H1 (cell line): Measurements from ENCODE around the gene SLC7A5. TPM values are rescaled to one million over a fixed set of nuclear protein-coding genes. Genes with fewer than 3 reads are reported as not detected.

Experiments
- CTCF ChIA-PET: fragments of 300-600 bp; sonication (Branson Sonifier 250); formaldehyde crosslinking; loops from one replicate; lab custom pipeline; 2021; ENCODE audit not compliant: partially characterized antibody; lab: Charles Lee
- POLR2A ChIA-PET: fragments of 300-600 bp; sonication (Branson Sonifier 250); formaldehyde crosslinking; loops from one replicate; lab custom pipeline; 2021; ENCODE audit warnings: inconsistent platforms; ENCODE audit not compliant: partially characterized antibody; lab: Charles Lee
- DNase-seq, 2 experiments: peaks; one replicate each; pipeline versions ENCODE4 v3.0.0 to v3.0.0-alpha.2; 2010 to 2022; ENCODE audit warnings: low spot score in 2 of 2, low read depth in 1 of 2, mixed read lengths in 1 of 2
- FAIRE-seq: peaks from 2 replicates; lab custom pipeline; 2011; peaks lifted over from hg19 to GRCh38; lab: Jason Lieb, UNC
- H2AFZ ChIP-seq: 2 replicates; pipeline ENCODE4 v1.8.1; 2012; ENCODE audit warnings: low read length, inconsistent platforms
- H2AK5ac ChIP-seq: 2 replicates; pipeline ENCODE4 v1.6.1; 2013; ENCODE audit warnings: low read depth, low read length
- H2BK120ac ChIP-seq: replicated peaks from 2 replicates; pipeline ENCODE3; 2013; ENCODE audit warnings: low read depth, low read length, inconsistent platforms
- H2BK12ac ChIP-seq: 2 replicates; pipeline ENCODE4 v1.6.1; 2013; ENCODE audit warnings: low read depth, low read length
- H2BK15ac ChIP-seq: 2 replicates; pipeline ENCODE4 v1.6.1; 2013; ENCODE audit warnings: low read length
- H2BK20ac ChIP-seq: 2 replicates; pipeline ENCODE4 v1.6.1; 2013; ENCODE audit warnings: low read length
- H2BK5ac ChIP-seq: 2 replicates; pipeline ENCODE4 v1.6.1; 2013; ENCODE audit warnings: low read depth, low read length
- H3K14ac ChIP-seq: 2 replicates; pipeline ENCODE4 v1.6.1; 2013; ENCODE audit warnings: inconsistent platforms; ENCODE audit not compliant: insufficient read length
- H3K18ac ChIP-seq: 2 replicates; pipeline ENCODE4 v1.6.1; 2013; ENCODE audit warnings: low read length; ENCODE audit errors: extremely low read depth
- H3K23ac ChIP-seq: 2 replicates; pipeline ENCODE4 v1.6.1; 2013; ENCODE audit warnings: inconsistent platforms; ENCODE audit not compliant: insufficient read length
- H3K23me2 ChIP-seq: 2 replicates; pipeline ENCODE4 v1.6.1; 2013; ENCODE audit warnings: low read depth, low read length
- H3K27ac ChIP-seq: 2 replicates; pipeline ENCODE4 v1.6.1; 2011; ENCODE audit warnings: low read depth, low read length, inconsistent platforms
- H3K27me3 ChIP-seq, 4 experiments: replicated peaks in 1 of 4; 1 replicate in 1 of 4; 2 replicates in 3 of 4; pipeline versions ENCODE4 v1.6.1 to v1.8.1; 2011 to 2013; ENCODE audit warnings: low read length in 3 of 4, mild to moderate bottlenecking in 3 of 4, inconsistent platforms in 2 of 4, mixed read lengths in 2 of 4, moderate library complexity in 1 of 4; ENCODE audit not compliant: control insufficient read depth in 3 of 4, insufficient read depth in 3 of 4; ENCODE audit errors: extremely low read depth in 1 of 4
- H3K36me3 ChIP-seq, 4 experiments: 2 replicates each; pipeline versions ENCODE4 v1.6.1 to v1.8.1; 2011 to 2013; ENCODE audit warnings: mild to moderate bottlenecking in 4 of 4, low read length in 3 of 4, moderate library complexity in 2 of 4, control low read depth in 1 of 4, inconsistent platforms in 1 of 4; ENCODE audit not compliant: insufficient read depth in 4 of 4, control insufficient read depth in 2 of 4
- H3K4ac ChIP-seq: replicated peaks from 2 replicates; pipeline ENCODE3; 2013; ENCODE audit warnings: low read length, low read depth, mixed read lengths, inconsistent platforms; ENCODE audit not compliant: insufficient read length
- H3K4me1 ChIP-seq, 4 experiments: replicated peaks in 1 of 4; 1 replicate in 1 of 4; 2 replicates in 3 of 4; pipeline versions ENCODE4 v1.6.1 to v1.8.1; 2011 to 2013; ENCODE audit warnings: low read length in 3 of 4, inconsistent platforms in 2 of 4, mixed read lengths in 1 of 4; ENCODE audit not compliant: insufficient read depth in 4 of 4, control insufficient read depth in 3 of 4
- H3K4me2 ChIP-seq, 2 experiments: 2 replicates each; pipeline versions ENCODE4 v1.6.1 to v1.8.1; 2011 to 2013; ENCODE audit warnings: low read depth in 2 of 2, low read length in 2 of 2, control low read depth in 1 of 2, inconsistent platforms in 1 of 2, mild to moderate bottlenecking in 1 of 2; ENCODE audit not compliant: insufficient read depth in 1 of 2
- H3K4me3 ChIP-seq, 4 experiments: fragments of 200-600, 300-600 bp in 1 of 4; sonication (generic), shearing (Covaris generic), sonication (Bioruptor Twin) in 1 of 4; 2 replicates each; pipeline versions ENCODE4 v1.5.1 to v1.8.1; 2011 to 2016; ENCODE audit warnings: low read length in 4 of 4, low read depth in 3 of 4, control low read depth in 2 of 4, inconsistent platforms in 2 of 4, mild to moderate bottlenecking in 2 of 4, mixed read lengths in 1 of 4, moderate library complexity in 1 of 4; ENCODE audit not compliant: insufficient read depth in 2 of 4; ENCODE audit errors: extremely low read depth in 1 of 4
- H3K56ac ChIP-seq: replicated peaks from 2 replicates; pipeline ENCODE3; 2013; ENCODE audit warnings: low read depth, mild to moderate bottlenecking, mixed read lengths, low read length, inconsistent platforms; ENCODE audit not compliant: insufficient read length
- H3K79me1 ChIP-seq: 2 replicates; pipeline ENCODE4 v1.6.1; 2013; ENCODE audit warnings: low read depth, low read length, control low read depth
- H3K79me2 ChIP-seq, 2 experiments: 2 replicates each; pipeline versions ENCODE4 v1.6.1 to v1.8.1; 2012 to 2013; ENCODE audit warnings: low read length in 2 of 2, mild to moderate bottlenecking in 2 of 2, inconsistent platforms in 1 of 2; ENCODE audit not compliant: insufficient read depth in 2 of 2, control insufficient read depth in 1 of 2
- H3K9ac ChIP-seq, 4 experiments: replicated peaks in 1 of 4; 1 replicate in 1 of 4; 2 replicates in 3 of 4; pipeline versions ENCODE4 v1.6.1 to v1.8.1; 2011 to 2013; ENCODE audit warnings: low read depth in 3 of 4, low read length in 3 of 4, control low read depth in 2 of 4, mild to moderate bottlenecking in 2 of 4, moderate library complexity in 2 of 4, inconsistent platforms in 1 of 4; ENCODE audit errors: extremely low read depth in 1 of 4
- H3K9me3 ChIP-seq, 2 experiments: 2 replicates each; pipeline versions ENCODE4 v1.6.1 to v1.8.1; 2012 to 2013; ENCODE audit warnings: mild to moderate bottlenecking in 2 of 2, moderate library complexity in 2 of 2, control low read depth in 1 of 2, inconsistent platforms in 1 of 2, low read depth in 1 of 2, low read length in 1 of 2, mixed read lengths in 1 of 2; ENCODE audit not compliant: insufficient read depth in 2 of 2
- H4K20me1 ChIP-seq, 2 experiments: replicated peaks in 1 of 2; 2 replicates each; pipeline versions ENCODE3 to v1.8.1; 2011 to 2013; ENCODE audit warnings: inconsistent platforms in 2 of 2, low read length in 2 of 2, mild to moderate bottlenecking in 1 of 2; ENCODE audit not compliant: insufficient read depth in 2 of 2, control insufficient read depth in 1 of 2
- H4K5ac ChIP-seq: 2 replicates; pipeline ENCODE4 v1.6.1; 2013; ENCODE audit warnings: low read length, low read depth, mixed read lengths, inconsistent platforms; ENCODE audit not compliant: insufficient read length
- H4K8ac ChIP-seq: 2 replicates; pipeline ENCODE4 v1.8.0; 2013; ENCODE audit warnings: mild to moderate bottlenecking, moderate library complexity, low read length, inconsistent platforms; ENCODE audit not compliant: insufficient read depth; ENCODE audit errors: extremely low read depth
- H4K91ac ChIP-seq: replicated peaks from 2 replicates; pipeline ENCODE3; 2013; ENCODE audit warnings: low read length, mixed read lengths, inconsistent platforms; ENCODE audit not compliant: insufficient read length
- CREB1 ChIP-seq: IDR thresholded peaks from 2 replicates; pipeline ENCODE4 v1.6.1; 2012; ENCODE audit warnings: inconsistent platforms
- EGR1 ChIP-seq: IDR thresholded peaks from 2 replicates; pipeline ENCODE4 v1.6.1; 2011; ENCODE audit warnings: low read depth, low read length, borderline replicate concordance
- HDAC2 ChIP-seq, 2 experiments: fragments of 300-600 bp in 1 of 2; sonication (generic) in 1 of 2; IDR thresholded peaks; 2 replicates each; pipeline ENCODE4 v1.6.1; 2011 to 2012; ENCODE audit warnings: low read depth in 2 of 2, low read length in 2 of 2, mild to moderate bottlenecking in 2 of 2, moderate library complexity in 2 of 2, borderline replicate concordance in 1 of 2, inconsistent platforms in 1 of 2
- HDAC6 ChIP-seq: IDR thresholded peaks from one replicate; pipeline ENCODE4 v1.7.1; 2012; ENCODE audit warnings: low read depth, mild to moderate bottlenecking, inconsistent platforms, low read length, moderate library complexity
- JUN ChIP-seq: IDR thresholded peaks from 2 replicates; pipeline ENCODE4 v1.6.1; 2011; ENCODE audit warnings: low read depth, mild to moderate bottlenecking, improper control_type of control experiment, low read length
- POLR2A ChIP-seq, 2 experiments: IDR thresholded peaks; 1 replicate in 1 of 2; 2 replicates in 1 of 2; pipeline ENCODE4 v1.6.1; 2011; ENCODE audit warnings: low read depth in 2 of 2, low read length in 2 of 2, mild to moderate bottlenecking in 2 of 2; ENCODE audit errors: control extremely low read depth in 1 of 2
- POU5F1 ChIP-seq: IDR thresholded peaks from 2 replicates; pipeline ENCODE4 v1.6.1; 2011; ENCODE audit warnings: low read depth, mild to moderate bottlenecking, low read length, moderate library complexity
- RAD21 ChIP-seq, 2 experiments: IDR thresholded peaks in 1 of 2; conservative IDR thresholded peaks in 1 of 2; 2 replicates each; pipeline ENCODE4 v1.6.1; 2011; ENCODE audit warnings: low read depth in 2 of 2, low read length in 2 of 2, improper control_type of control experiment in 1 of 2, inconsistent platforms in 1 of 2, mild to moderate bottlenecking in 1 of 2, moderate library complexity in 1 of 2
- RFX5 ChIP-seq: IDR thresholded peaks from 2 replicates; pipeline ENCODE4 v1.6.1; 2011; ENCODE audit warnings: low read depth, low read length, improper control_type of control experiment, borderline replicate concordance
- SIN3A ChIP-seq, 2 experiments: IDR thresholded peaks in 1 of 2; conservative IDR thresholded peaks in 1 of 2; 2 replicates each; pipeline ENCODE4 v1.6.1; 2011 to 2012; ENCODE audit warnings: low read length in 2 of 2, improper control_type of control experiment in 1 of 2, low read depth in 1 of 2, mild to moderate bottlenecking in 1 of 2
- SP4 ChIP-seq: IDR thresholded peaks from 2 replicates; pipeline ENCODE4 v1.6.1; 2012; ENCODE audit warnings: low read length, inconsistent platforms
- SUZ12 ChIP-seq: fragments of 200-600 bp; sonication (generic); IDR thresholded peaks from 2 replicates; pipeline ENCODE4 v1.6.1; 2012; ENCODE audit warnings: mild to moderate bottlenecking, inconsistent platforms, low read length, moderate library complexity, mixed read lengths
- TAF1 ChIP-seq: IDR thresholded peaks from 2 replicates; pipeline ENCODE4 v1.6.1; 2011; ENCODE audit warnings: mild to moderate bottlenecking, low read depth, low read length
- TAF7 ChIP-seq: optimal IDR thresholded peaks from 2 replicates; pipeline ENCODE3; 2011; ENCODE audit warnings: low read depth, mild to moderate bottlenecking, inconsistent platforms, low read length, moderate library complexity, borderline replicate concordance
- ZNF274 ChIP-seq: IDR thresholded peaks from 2 replicates; pipeline ENCODE4 v1.7.0; 2012; ENCODE audit warnings: low read length, borderline replicate concordance; ENCODE audit errors: extremely low read depth
- WGBS, 2 experiments: shearing (Covaris generic) in 1 of 2; methylation state at CpG; one replicate each; pipeline versions ENCODE4 v1.1.6 to v1.1.7; 2013 to 2015; ENCODE audit warnings: low lambda C conversion rate in 2 of 2, mixed read lengths in 2 of 2, inconsistent platforms in 1 of 2, low coverage in 1 of 2, missing lambda C conversion rate in 1 of 2; ENCODE audit not compliant: insufficient replicate concordance in 2 of 2, insufficient coverage in 1 of 2, insufficient read length in 1 of 2; ENCODE audit errors: extremely low coverage in 1 of 2, missing lambda C conversion rate in 1 of 2; 5-methylcytosine and 5-hydroxymethylcytosine counted together
- polyA plus RNA-seq, 7 experiments: library from polyadenylated mRNA; depleted of rRNA in 3 of 7; stranded (reverse) in 5 of 7; unstranded in 2 of 7; fragments of >200 nt in 5 of 7; fragments of 200-250 nt in 2 of 7; gene quantifications; 1 replicate in 5 of 7; 2 replicates in 1 of 7; 4 replicates in 1 of 7; pipeline versions ENCODE4 v1.2.1 to v1.2.3, GENCODE V29; 2011 to 2013; ENCODE audit warnings: missing spikeins in 2 of 7, mixed read lengths in 2 of 7
- total RNA-seq: library from RNA; stranded (reverse); fragmentation: NEBNext Ultra II Directional; extraction: Animal tissue kit (Norgen Biotek cat#: 25700); gene quantifications from 2 replicates; pipeline ENCODE4 v1.2.1, GENCODE V29; 2021

Gene SLC7A5
- total and polyA plus RNA-seq, 2 of the 8 experiments (the other 6 are each of a cell fraction or from before 2014, with no cell fraction given), result 68.2 to 341 TPM

GRCh38 chr16:87917503-87917902 lies 48.2 kb upstream of the SLC7A5 start:
- no peak overlapping the region for H2AFZ ChIP-seq
- H3K9me3 ChIP-seq, result no peaks in the 10 kb centered on the region
- DNase-seq, result no peak
- H4K8ac ChIP-seq, result no peak overlapping the region
- no peak overlapping the region for H3K4ac ChIP-seq
- no peaks in the 10 kb centered on the region for H3K79me2 ChIP-seq
- peaks cover 0 to 4% (median 0%) of the 10 kb centered on the region in 4 experiments; a peak in 2 of 7 replicates for H3K4me1 ChIP-seq
- H2BK5ac ChIP-seq, result no peak overlapping the region
- POLR2A ChIA-PET, result no interaction called here
- no peaks in the 10 kb centered on the region for H3K23me2 ChIP-seq
- H3K27ac ChIP-seq, result no peak overlapping the region
- CTCF ChIA-PET, result interaction anchor here (1.0 to 1.8 kb wide), 3 partner anchors 7 to 139 kb away, joined by 3 to 7 read pairs (median 6); no protein-coding TSS in a partner anchor
- H3K27me3 ChIP-seq, result no peaks in the 10 kb centered on the region
- H4K20me1 ChIP-seq, result peaks cover 0 to 3% of the 10 kb centered on the region in 2 experiments
- H2BK12ac ChIP-seq, result peak overlapping the region; percentile 77; the same call in 1 of the 2 replicates
- 85% methylated on average over 9 of the region's 9 CpGs; no CpG with 5 or more reads in 1 of the 2 experiments for WGBS, 2 experiments
- no peak overlapping the region for H3K23ac ChIP-seq
- no peak overlapping the region for H4K5ac ChIP-seq
- no peaks in the 10 kb centered on the region for H3K79me1 ChIP-seq
- H3K4me2 ChIP-seq, result no peak overlapping the region
- no peak overlapping the region for H2BK120ac ChIP-seq
- no peak overlapping the region for H4K91ac ChIP-seq
- H3K36me3 ChIP-seq, result no peaks in the 10 kb centered on the region
- no peak overlapping the region for H2BK15ac ChIP-seq
- no peak overlapping the region for H3K56ac ChIP-seq
- no peak for FAIRE-seq
- H3K4me3 ChIP-seq, result no peak overlapping the region
- H2BK20ac ChIP-seq, result no peak overlapping the region
- no peak overlapping the region; a peak in 1 of 7 replicates for H3K9ac ChIP-seq
- no peak overlapping the region for H3K14ac ChIP-seq
- H3K18ac ChIP-seq, result no peak overlapping the region
- no peak overlapping the region; the same call in 1 of the 2 replicates for H2AK5ac ChIP-seq
- TF ChIP-seq HDAC2 (IDR thresholded peaks at IDR 0.05; ENCODE audit: borderline replicate concordance in 1 of 2, low read depth in 2 of 2, low read length in 2 of 2) (no peak), POLR2A (IDR thresholded peaks at IDR 0.05; ENCODE audit: control extremely low read depth in 1 of 2, low read depth in 2 of 2, low read length in 2 of 2) (no peak), ZNF274 (no peak), CREB1 (no peak), TAF7 (no peak), EGR1 (no peak), RAD21 (IDR thresholded peaks at IDR 0.05 in 1 of 2, conservative IDR thresholded peaks at IDR 0.05 in 1 of 2; ENCODE audit: low read depth in 2 of 2, low read length in 2 of 2) (no peak), RFX5 (no peak), SIN3A (conservative IDR thresholded peaks at IDR 0.05 in 1 of 2, IDR thresholded peaks at IDR 0.05 in 1 of 2; ENCODE audit: low read depth in 1 of 2, low read length in 2 of 2) (no peak), HDAC6 (no peak), TAF1 (no peak), SUZ12 (no peak), POU5F1 (no peak), JUN (no peak), SP4 (no peak)
